NCI-H2029 (cell line): ENCODE results near the gene HOXC10.

ENCODE experiments used
- DNase-seq: peaks from one replicate; lab custom pipeline; 2025; lab: John Stamatoyannopoulos, UW

Gene HOXC10

DNA sequence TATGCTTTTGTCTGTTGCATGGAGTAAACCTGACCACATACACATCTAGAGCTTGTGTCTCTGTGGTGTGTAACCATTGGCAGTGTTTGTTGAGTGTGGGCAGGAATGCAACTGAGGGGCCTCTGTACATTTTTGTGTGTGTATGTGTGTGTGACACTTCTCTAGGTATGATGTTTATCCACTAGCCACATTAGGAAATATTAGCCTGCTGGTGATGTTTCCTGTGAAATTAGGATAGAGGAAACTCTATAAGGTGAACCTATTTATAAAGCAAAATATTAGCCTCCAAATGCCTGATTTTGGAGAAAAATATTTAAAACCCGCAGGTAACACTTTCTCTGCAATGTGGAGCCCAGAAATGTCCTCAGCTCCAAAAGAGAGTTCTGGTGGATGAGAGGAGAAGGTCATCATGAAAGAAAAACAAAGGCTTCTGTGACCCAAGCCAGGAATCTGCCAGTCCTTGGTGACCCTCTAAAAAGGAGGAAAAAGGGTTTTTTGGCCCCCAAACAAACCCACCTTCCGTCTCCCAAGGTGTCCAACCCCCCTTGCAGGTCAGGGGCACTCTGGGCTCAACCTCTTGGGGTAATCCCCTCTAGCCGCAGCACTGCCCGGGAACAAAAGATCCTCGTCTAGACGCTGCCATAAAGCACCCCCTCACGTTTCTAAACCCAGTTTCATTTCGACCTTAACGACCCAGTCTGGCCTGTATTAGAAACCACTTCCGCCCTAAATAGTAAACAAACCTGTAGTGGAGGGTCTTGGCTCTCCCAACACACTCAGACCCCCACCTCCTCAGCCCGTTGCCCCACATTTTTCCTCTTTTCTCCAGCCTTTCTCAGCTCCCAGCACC, 7.1 kb upstream of the HOXC10 start:
- no peak for DNase-seq

DNA sequence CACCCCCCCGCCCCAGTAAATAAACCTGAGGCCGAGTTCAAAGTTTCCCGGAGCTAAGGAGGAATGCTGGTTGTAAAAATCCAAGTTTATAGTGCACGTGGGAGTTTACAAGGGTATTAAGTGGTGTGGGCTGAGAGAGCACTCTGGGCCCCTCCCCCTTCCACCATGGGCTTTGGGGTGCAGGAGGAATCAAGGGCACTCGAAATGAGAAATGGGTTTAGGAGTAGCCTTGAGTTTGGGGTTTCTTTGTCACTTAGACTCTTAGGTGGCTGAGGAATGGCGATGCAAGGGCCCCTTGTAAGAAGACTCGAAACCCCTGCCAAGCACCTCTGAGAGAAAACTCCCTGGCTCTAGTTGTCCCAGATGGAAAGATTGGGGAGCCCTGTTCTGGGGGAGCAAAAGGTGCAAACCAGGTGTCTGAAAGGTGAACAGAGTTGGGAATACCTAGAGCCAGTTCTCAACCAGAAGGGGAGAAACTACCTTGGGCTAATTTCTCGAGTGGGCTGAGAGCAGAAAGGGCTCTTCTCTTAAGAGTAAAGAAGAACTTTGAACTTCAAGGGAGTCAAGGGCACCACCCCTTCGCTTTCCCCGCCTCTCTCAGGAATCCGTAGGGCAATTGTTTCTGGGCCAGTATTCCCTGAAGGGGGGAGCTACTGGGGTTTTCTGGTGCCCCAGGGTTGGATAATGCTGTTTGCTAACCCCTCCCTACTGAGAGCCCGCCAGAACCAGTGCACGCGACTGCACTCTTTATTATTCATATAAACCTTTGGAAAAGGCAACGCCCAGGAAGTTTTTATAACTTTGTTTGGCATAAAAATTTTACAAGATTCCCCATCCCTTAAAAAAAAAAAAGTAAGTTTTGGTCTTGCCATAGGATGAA, 6.2 kb upstream of the HOXC10 start:
- DNase-seq, result no peak

DNA sequence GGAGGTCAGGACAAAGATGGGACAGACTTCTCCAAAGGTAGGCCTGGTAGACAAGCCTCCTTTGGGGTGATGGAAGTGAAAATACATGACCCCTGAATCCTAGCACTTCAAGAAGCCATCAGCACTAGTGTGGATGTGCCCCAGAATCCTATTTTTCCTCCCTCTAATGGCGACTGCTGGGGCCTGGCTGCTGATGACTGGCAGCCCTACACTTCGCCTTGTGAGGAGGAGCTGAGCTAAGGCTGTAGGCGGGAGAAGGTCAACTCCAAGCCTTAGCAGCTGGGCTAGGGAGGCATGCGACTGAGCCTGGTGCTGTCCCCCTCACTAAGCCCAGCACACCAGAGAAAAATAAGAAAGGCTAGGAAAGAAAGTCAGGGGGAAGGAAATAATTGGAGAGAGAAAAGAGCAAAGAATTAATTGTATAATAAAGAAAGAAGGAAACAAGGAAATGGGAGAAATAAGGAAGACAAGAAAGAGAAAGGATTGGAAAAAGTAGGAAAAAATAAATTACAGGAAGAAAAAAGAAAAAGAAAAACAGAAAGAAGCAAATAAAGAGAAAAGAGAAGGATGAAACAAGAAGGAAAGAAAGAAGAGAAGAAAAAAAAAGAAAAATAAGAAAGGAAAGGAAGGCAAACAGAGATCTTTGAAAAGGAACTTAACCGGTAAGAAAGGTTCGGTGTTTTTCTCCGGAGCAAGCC, 4.7 kb upstream of the HOXC10 start:
- DNase-seq, result no peak

DNA sequence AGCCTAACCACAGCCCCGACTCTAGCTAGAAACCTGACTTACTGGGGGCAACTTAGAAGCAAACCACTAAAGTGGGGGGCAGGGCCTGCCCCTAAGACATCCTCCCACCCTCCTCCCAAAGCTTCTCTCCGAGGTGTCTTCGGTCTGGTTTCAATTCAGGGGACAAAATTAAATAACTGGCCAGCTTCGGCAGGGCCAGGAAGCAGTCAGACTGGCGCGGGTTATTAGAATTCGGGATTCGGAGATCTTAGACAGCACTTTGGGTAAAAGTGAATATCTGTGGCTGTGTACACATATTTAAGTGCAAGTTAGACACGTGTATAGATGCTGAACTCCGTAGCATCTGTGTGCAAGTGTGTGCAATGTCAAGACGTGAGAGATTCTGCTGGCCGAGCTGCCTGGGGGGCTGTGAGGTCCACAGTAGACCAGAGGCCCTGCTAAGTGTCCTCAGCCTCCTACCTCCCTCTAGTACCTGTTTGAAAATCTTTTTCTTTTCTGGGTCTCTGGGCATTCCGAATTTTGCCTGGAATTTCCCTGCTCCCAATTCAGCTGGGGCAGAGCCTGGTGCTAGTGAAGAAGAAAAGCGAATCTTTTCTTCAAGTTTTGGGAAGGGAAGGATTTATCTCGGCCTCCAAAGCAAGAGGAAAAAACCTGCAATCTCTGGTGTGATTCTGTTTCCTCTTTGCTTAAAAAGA, 4.0 kb upstream of the HOXC10 start:
- DNase-seq, result no peak

DNA sequence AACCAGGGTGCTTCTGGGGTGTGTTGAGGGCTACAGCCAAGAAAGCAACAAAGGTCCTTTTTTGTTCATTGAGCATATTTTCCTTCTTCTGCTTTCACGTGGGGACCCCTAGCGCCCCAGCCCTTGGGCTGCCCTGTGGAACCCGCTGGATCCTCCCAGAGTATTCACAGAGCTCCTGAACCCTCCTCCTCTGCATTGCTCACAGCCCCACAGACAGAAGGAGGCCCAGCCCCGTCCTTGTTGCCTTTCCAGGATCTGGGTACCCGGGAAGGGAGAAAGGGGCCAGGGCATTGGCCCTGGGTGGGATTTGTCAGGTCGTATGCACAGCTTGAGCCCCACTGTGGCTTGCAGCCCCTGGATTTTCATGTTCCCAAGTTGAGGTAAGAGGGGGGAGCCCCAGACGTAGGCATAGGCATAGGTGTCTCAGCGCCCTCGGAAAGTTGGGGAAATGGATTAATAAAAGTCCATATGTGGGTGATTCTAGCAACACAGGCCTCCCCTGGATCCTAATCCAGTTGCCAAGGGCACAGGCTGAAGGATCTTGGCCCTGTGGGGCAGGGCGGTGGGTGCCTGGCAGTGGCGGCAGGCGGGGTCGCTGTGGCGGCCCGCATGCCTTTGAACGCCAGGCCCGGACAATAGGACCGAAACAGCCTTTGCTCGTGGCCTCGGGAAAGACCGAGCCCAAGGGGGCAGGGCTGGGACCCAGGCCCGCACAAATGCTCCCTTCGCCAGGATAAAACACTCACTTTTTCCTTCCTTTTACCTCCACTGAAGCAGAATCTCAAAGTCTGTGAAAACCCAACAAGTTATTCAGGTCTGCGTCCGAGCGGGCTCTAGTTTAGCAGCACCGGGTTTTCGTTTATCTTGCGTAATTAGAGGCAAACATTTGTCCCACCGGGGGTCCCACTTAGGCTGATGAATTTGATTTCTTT, 3.0 kb upstream of the HOXC10 start:
- DNase-seq, result no peak

DNA sequence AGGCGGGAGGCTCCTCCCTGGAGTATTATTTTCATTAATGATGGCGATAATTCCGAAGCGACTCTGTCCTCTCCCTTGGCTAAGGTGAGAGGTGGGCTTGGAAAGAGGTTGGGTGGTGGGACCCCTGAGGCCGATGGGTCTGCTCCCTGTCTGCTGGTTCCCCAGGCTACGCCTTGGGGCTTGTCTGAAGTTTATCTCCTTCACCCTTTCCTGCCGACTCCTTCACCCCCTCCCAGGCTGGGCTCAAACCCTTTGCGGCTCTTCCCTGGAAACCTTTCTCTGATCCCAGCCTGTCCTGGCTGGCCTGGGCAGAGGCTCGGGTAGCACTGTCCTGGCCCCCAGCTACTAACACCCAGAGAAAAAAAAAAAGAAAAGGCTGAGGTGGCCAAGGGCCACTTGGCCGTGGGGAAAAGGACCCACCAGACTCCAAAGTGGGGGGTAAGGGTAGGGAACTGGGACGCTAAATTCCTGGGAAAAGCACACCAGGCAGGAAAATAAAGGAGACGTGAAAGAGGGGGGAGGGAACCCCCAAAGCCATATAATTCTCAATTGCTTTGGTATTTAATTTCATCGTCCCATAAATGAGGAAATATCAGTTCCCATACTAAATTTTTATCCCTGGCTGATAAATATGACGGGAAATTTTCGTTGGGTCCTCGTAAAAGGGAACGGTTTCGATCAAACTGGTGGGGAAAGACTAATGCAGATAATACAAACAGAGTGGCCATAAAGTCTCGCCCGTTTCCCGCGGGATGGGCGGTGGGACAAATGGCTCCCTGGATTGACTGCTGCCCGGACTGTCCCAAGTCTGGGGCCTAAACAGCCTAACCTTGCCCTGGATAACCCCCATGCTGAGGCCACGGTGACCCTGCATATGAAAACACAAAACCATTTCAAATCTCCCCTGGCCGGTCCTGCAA, 2.0 kb upstream of the HOXC10 start:
- no peak for DNase-seq

DNA sequence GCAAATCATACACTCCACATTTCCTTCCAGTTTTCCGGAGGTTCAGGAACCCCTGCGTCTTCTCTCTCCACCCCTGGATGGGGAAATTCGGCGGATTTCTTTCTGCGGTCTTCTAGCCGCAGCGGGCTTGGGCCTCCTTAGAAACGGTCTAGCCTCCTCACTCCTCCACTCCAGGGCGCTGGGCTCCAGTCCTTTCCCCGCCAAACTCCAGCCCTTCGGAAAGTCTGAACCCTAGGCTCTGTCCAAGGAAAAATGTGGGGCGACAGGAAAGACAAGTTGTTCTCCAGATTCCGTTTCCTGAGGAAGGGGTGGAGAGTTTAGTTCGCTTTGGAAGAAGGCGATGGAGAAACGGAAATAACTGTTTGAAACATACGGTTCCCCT, 1.4 kb upstream of the HOXC10 start:
- DNase-seq, result no peak

DNA sequence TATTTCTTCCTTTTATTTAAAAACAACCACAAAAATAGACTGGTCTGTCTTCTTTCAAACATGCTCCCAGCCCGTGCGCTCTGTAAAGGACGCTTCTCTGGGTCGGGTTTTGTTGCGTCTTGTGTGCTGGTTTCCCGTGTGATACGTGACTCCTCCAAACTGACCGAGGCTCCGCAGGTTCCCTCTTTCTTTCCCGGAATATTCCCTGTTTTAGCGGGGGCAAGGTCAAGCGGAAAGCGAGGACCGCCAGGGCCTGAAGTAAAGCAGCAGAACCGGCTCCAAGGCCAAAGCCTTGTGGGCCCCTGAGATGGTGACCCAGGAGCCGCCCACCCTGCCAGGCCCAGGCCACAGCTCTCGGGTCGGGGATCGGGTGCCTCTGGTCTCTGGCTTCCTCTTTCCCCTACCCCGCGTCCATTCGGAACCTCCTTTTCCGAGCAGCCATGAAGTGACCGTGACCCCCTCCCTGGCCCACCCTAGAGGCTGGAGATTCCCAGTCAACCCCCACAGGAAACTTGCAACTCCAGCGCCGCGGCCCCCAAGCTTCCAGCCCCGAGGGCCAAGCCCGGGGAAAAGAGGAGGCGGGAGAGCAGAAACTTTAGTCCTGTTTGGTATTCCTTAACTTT, 885 bp upstream of the HOXC10 start:
- no peak for DNase-seq

DNA sequence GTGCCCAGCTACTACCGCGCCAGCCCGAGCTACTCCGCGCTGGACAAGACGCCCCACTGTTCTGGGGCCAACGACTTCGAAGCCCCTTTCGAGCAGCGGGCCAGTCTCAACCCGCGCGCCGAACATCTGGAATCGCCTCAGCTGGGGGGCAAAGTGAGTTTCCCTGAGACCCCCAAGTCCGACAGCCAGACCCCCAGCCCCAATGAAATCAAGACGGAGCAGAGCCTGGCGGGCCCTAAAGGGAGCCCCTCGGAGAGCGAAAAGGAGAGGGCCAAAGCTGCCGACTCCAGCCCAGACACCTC, 697 bp downstream of the HOXC10 start:
- no peak for DNase-seq

DNA sequence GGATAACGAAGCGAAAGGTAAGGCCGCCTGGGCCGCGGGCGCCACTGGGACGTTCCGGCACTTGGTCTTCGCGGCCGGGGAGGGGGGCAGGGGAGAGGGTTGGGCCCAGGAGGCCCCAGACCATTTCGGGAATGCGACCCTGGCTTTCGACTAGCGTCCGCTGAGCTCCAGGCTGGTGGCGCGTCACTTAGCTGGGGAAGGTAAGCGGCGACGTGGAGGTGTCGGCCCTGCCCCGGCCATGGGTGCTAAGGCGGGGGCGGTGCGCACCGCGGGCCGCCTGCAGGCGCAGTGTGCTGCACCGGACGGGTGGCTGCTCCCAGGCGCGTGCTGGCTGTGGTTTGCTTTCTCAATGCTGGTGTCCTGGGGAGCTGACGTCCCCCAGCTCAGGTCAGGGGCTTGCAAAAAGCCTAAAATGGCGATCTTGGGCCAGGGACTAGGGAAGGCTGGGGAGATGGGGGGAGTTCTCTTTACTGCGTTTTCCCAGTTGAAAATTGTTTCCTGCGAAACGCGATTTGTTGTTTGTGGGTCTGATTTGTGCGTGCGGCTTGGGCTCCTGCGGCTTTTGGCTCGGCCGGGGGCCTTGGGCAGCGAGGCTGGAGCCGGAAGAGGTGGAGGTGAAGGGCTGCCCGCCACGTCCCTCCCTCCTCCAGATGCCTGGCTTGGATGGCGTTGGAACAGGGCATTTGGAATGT, 1.2 kb downstream of the HOXC10 start:
- DNase-seq, result no peak

DNA sequence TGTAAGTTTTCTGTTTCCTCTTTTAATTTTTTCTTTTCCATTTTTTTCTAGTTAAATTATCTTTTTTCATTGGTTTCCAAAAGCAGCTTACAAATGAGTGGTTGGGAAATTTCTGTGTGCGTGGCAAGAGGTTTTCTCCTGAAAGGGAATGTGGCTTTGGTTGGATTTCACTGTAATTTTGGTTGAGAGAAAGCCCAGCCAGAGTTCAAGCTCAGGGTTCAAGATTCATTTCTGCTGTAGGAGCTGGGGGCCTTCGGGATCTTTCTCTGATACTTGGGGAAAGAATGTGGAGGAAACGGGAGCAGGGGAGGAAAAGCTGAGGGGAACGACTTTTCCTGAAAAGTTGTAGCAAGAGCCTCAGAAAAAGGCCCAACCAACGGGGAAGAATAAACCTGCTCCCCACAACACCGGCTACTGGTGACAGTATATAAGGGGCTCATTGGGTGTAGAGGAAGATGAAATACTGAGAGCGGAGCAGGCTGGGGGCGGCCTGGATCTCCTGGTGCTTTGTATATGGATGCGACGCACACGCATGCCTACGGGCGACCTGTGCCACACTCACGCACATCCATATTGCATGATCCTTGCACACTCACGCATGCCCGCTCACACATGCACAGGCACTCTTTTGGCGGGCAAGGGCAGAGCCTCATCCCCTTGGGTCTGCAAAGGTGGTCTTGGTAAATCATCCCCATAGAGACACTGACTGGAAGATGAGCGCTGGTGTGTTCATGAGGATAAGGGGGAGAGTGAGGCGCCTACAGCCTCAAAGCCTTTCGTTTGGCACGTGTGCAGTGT, 1.9 kb downstream of the HOXC10 start:
- no peak for DNase-seq

DNA sequence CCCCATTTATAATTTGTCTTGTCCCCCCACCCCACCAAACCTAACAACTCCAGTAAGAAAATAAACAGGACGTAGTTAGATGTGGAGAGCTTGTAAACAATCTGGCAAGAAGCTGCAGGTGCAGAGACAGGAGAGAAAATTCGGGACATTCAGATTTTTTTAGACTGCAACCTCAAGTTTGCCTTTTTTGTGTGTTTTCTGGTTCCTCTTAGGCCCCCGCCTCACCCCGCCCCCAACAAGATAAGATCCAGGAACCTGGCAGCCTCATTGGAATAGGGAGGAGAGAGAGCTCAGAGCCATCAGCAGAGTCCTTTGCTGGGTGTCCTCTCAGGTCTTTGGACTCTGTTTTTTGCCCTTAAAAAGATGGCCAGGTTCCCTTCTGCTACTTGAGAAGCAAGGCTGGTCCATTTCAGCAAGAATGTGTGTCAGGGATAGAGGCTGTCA, 2.9 kb downstream of the HOXC10 start:
- no peak for DNase-seq

DNA sequence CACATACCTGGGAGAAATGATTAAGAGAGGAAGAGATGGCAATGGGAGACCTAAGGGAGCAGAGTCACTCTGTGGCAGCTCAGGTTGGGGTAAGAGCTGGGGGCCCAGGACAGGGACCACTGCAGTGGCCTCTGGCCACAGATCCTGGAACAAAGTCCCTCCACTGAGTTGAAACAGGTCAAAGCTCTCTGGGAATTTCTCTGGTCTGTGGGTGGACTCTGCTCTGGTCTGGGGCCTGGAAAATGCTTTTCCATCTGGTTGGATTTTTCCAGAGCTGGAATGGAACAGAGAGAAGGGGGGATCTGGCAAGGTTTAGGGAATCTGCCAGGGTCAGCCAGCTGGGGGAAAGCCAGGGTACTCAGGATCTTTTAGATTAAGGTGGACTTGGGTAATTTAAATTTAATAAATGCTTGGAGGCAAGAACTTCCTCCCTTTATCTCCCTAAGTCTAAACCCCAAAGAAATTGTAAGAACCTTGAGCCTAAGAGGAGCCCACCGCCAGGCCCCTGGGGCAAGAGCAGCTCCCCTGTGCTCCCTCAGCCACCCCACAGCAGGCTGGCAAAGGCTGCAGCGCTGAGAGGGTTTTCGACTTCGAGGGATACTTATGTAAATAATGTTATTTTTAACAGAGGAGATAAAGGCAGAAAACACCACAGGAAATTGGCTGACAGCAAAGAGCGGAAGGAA, 3.7 kb downstream of the HOXC10 start:
- DNase-seq, result no peak

DNA sequence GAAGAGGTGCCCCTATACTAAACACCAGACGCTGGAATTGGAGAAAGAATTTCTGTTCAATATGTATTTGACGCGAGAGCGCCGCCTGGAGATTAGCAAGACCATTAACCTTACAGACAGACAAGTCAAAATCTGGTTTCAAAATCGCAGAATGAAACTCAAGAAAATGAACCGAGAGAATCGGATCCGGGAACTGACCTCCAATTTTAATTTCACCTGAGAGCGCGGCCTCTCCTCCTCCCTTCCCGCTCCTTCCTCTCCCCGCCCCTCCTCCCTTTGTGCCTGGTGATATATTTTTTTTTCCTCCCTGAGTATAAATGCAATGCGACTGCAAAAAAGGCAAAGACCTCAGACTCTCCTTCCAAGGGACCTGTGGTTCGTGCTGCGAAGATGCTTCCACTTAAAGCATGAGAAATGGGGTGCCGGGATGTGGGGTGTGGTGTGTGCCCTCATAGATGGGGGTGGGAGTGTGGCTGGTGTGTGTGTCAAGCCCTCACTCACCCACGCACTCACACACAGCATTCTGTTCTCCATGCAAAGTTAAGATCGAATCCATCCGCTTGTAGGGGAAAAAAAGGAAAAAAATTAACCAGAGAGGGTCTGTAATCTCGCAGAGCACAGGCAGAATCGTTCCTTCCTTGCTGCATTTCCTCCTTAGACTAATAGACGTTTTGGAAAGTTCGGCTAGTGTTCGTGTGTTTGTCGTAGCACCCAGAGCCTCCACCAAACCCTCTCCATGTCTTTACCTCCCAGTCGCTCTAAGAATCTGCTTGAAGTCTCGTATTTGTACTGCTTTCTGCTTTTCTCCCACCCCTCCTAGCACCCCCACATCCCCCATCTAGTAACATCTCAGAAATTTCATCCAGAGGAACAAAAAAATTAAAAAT, 4.5 kb downstream of the HOXC10 start:
- no peak for DNase-seq

DNA sequence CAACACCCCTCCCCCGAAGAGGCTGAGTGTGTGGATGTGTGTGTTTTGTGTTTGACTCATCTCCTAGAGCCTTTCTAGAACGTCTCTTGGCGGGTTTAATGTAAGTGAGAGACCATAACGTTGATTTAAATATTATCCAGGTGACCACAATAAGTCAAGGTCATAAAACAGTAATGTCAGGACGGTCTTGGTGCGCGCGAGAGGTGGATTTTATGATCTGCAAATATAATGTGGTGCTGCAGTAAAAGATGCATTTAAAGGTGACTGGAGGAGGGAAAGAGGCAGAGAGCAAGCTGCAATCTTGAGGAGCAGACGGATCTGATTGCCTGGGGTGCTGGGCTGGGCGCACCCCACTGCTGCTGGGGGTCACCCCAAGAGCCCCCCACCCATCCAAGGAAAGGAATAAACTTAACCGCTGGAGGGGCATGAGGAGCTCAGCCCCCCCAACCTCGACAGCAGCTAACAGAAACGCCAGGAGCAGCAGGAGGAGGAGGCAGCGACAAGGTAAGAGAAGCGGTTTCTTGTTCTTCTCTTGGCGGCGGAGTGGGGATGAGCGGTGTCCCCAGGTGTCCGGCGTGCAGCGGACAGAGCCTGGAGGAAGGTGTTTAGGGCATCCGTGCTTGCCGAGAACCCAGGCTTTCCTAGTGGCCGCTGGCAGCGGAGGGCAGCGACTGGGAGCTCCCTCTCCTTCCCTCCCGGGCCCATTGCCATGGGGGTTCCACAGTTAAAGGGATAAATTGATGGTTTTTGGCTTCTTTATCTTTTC, 5.5 kb downstream of the HOXC10 start:
- DNase-seq, result no peak

DNA sequence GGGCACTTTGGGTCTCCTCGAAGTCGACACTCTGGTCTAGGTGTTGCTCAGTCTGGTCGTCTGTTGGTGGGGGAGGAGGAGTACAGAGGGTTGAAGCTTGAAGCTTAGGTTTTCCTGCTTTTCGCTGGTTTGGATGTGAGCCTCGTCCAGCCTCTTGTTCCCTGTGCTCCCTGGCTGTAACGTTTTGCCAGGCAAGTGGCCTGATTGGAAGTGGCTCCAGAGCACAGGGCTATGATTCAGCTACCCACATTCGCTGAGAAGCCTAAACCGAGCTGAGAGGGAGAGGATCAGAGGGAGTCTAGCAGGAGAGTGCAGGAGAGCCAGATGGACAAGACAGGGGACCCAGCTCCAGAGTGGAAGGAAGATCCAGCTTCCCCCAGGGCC, 6.1 kb downstream of the HOXC10 start:
- DNase-seq, result no peak
